NCI-H146 (cell line): ENCODE data around the gene MYO3B.
A peak's percentile ranks its signal among the peaks of the same experiment; 100 is the strongest.
"Not testable (repeated sequence)": the region's sequence is repeated elsewhere in the genome, so short reads cannot be mapped to it uniquely, and the experiment has no call there.

Source experiments
- DNase-seq: peaks from one replicate; lab custom pipeline; 2025; lab: John Stamatoyannopoulos, UW

MYO3B gene

DNA sequence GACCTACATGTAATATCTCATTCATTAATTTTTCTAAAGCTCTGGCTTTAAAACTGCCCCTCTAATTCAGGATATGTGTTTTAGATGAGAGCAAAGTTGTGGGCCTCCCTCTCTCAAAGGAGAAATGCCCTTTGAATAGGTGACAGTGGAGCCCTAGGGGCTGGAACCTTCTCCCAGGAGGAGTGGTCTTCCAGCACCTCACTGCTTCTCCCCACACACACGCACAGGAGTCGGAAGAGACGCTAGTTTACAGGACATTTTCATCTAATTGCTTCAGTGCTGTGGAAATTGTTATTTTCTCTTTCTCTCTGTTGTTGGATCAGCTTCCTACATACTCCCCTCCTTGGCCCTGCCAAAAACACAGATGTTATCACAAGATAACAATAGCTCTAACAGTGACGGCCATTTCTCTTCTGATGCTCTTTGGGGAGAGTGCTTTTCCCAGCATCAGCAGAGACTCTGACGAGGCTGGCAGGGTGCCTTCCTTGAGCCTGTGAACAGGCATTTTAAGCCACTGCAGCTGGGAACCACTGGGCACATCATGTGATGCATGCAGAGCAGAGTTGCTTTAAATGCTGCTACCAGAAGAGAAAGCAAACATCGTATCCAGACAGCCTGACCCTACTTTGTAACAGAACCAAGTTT, 327.8 kb downstream of the MYO3B start:
- DNase-seq = no peak

GRCh38 chr2:170509452-170510193, 331.7 kb downstream of the MYO3B start:
- DNase-seq = no peak

- no peak for DNase-seq
Measured at GRCh38 chr2:170512266-170512665, 334.3 kb downstream of the MYO3B start.

DNA sequence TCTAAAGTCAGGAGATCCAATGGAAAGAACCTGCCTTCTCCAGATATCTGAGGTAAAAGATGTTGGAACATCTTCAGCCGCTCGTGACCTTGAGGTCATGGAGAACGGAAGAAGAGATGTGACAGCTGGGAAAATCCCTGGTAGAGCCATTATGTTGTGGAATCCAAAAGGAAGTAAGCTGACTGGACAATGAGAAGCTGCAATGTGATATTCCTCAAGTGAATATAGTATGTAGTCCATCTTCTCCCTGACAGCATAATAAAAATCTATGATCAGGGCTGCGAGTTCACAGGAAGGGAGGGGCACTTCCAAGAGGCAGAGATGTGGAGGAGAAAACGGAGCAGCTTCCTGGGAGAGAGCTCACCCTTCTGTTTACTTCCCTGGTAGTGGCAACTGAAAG, 336.2 kb downstream of the MYO3B start:
- DNase-seq = no peak

GRCh38 chr2:170517538-170517937, 339.6 kb downstream of the MYO3B start:
- DNase-seq = no peak

GRCh38 chr2:170518911-170519310, 341.0 kb downstream of the MYO3B start:
- no peak for DNase-seq

DNA sequence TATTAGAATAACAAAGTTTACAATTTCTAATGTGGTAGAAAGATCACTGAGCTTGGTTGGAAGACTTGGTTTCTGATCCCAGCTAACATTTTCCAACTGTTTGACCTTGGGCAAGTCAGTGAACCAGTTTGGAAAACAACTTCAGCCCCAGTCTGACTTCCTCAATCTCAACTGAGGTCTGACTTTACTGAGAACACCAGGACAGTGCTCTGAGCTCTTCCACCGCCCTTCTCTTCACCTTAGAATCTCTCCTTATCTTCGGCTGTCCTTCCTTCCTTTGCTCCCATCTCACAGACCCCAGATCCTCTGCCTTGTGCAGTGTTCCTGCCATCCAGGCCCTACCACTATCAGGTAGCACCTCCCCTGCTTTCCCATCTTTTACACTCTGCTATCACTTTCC, 343.4 kb downstream of the MYO3B start:
- DNase-seq = no peak

DNA sequence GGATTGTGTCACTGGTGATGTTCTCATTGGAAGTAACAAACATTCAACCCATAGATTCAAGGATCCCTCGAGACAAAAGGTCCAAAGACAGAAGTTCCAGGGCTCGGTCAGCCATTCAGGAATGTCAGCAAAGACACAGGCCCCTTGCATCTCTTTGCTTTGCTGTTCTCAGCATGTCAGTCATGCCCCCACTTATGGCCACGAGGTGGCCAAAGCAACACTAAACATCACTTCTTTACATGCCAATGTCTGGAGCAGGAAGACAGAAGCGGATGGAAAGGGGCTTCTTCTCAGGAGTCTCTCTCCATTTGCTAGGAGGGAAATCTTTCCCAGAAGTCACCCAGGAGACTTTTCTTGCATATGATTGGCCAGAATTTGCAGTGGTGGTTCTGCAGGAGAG, 345.6 kb downstream of the MYO3B start:
- no peak for DNase-seq

DNA sequence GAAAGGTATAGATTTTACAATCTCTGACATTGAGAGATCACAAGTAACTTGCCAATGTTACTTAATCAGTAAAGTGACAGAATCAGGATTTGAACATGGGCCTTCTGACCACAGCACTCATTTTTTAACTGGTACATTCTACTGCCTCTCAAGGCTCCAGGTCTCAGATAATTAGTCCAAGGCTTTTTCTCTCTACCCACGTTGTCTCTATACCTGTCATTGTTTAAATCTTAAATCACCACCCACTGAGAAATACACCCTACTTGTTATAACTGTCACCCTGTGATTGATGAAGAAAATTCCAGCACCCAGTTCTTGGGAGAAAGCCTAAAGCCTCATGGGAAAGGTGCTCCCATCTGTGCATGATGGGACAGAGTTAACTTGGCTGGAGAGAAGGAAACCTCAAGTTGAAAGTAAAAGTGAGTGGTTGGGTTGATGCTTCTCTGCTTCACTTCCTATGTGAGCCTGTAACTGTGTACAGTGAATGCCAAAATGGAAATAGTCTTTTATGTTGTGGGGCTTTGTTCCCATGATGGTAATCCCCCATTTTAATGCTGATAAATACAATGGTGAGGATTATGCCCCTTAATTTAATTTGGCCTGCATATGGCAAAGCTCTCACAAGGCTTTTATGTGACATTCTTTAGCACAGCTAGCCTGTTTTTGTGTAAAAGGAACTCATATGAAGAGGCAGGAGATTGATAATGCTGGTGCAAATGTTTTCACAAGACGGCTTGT, 347.1 kb downstream of the MYO3B start:
- DNase-seq = no peak

DNA sequence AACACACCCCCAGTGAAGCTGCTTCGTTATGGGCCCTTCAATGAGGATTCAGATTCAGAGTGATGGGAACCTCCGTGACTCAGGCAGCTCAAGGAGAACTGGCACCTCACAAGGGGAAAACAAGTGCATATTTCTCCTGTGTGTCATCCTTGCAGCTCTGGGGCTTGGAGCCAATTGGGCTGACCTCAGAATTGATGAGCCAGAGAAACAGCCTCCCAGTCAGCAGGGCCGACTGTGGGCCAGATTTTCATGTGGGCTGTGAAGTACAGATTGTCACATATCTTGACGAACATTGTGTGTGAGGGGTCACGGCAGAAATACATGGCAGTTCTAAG, 347.6 kb downstream of the MYO3B start:
- no peak for DNase-seq

- peak; percentile 93 for DNase-seq
Measured at GRCh38 chr2:170530284-170530745, 352.4 kb downstream of the MYO3B start.

DNA sequence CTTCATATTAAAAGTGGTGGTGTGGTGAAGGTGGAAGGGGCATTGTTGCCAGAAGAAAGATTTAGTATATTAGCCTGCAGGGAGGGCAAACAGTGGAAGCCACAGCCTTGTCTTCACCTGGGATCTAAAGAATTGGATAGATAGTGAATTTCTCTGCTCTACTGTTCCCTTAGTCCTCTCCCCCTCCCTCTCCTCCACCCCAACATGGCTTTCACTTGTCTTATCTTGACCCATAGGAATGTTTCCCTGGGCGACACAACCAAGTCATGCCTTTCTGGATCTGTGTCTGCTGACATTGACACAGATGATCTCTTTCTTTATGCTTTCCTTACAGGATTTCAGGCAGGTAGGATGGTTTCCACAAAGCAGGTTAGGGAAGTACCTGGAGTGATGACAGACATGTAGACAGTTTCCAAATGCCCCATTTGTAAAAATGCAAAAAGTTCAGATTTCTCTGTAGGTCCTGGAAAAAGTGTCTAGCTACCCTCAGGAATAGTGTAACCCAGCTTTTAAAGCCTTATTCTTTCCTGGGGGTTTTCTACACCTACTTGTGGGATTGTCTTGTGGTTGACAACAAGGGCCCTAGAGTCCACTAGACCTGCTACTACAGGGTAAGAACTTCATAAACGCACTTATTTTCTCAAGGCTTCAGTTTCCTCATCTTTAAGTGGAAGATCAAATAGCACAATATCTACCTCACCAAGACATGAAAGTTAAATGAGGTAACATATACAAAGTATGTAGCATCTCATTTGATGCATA, 353.0 kb downstream of the MYO3B start:
- DNase-seq = peak; percentile 13

- no peak for DNase-seq
Measured at GRCh38 chr2:170531876-170532275, 353.9 kb downstream of the MYO3B start.

DNA sequence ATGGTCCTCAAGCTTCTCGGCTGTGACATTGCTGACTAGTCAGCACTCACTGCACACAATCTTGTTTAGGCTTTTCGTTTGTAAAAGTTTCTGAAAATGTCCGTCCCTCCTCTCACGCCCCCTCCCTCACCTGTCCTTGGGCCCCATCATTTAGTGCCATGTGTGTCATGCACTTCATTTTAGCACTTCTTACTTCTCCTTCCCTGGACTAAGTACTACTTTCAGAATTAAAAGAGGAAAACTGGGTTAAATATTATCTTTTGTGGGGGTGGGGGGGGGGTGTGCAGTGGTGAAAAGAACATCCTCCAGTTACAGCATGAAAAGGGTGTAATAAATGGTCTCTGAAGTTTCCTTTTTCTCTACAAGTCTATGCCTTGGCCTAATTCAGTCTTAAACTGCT, 355.2 kb downstream of the MYO3B start:
- DNase-seq = no peak

DNA sequence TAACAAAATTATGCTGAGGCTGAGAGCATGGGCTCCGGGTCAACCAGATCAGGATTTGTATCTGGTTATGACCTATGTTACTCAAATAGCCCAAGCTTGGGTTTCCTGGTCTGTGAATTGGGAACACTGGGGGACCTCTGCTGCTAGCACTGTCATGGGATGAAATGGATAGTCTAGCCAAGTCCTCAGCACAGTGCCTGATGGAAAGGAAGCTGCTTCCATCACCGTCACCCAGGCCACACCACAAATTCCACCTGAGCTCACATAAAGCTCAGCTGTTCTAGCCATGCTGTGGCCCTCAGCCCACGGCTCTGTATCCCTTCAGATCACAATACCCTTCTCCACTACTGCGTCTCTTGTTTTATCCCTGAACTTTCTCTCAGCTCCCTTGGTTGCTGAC, 357.6 kb downstream of the MYO3B start:
- DNase-seq = no peak

GRCh38 chr2:170544817-170545216, 366.9 kb downstream of the MYO3B start:
- no peak for DNase-seq

DNA sequence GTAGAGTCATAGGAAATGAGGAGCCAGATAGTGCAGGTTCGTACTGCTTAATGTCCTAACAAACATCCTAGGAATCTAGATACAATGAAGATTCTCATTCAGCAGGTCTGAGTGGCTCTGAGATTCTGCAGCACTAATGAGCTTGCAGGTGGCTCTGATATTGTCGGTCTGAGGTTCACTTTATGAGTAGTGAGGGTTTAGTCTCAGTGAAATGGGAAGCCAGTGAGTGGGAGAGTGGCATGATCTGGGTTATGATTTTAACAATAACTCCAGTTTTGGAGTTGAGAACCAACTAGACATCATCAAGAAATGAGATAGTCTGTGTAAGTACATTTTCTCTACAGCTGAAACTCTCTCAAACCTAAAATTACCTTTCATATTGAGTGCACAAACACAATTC, 370.4 kb downstream of the MYO3B start:
- no peak for DNase-seq

GRCh38 chr2:170550501-170550900, 372.6 kb downstream of the MYO3B start:
- DNase-seq = no peak

- DNase-seq = not testable (repeated sequence)
Measured at GRCh38 chr2:170551899-170552298, 374.0 kb downstream of the MYO3B start.

DNA sequence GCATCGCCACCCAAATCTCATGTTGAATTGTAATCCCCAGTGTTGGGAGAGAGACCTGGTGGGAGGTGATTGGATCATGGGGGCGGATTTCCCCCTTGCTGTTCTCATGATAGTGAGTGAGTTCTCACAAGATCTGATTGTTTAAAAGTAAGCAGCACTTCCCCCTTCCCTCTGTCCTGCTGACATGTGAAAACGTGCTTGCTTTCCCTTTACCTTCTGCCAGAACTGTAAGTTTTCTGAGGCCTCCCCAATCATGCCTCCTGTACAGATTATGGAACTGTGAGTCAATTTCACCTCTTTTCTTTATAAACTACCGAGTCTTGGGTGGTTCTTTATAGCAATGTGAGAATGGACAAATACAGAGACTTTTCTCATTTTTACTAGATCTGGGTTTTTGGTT, 375.8 kb downstream of the MYO3B start:
- no peak for DNase-seq

DNA sequence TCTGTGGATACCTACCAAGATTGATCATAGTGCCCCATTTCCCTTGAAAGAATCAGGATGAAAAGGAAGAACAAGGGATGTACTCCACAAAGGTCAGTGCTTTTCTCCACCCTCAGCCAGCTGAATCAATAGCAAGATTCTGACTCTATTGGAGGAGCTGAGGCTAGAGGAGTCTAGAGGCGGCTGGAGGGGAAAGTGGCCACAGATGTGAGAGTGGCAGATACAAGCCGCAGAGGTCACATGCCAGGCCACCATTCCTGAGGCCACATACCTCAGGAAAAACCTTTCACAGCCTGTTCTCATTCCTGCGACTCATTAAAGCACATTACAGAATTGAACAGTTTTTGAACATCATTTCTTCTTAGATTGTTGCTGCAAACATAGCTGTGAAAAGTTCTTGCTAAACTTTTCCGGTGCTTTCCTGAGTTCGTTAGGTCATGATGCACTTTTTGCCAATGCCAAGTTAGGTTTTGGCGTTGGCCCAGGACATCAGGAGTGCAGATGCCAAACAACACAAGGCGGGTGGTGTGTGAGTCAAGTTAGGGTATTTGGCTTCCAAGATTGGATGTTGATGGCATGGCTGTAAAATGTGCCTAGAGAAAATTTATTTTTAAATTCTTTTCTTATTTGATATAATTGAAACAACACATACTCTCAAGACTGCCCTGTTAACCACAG, 376.5 kb downstream of the MYO3B start:
- no peak for DNase-seq

DNA sequence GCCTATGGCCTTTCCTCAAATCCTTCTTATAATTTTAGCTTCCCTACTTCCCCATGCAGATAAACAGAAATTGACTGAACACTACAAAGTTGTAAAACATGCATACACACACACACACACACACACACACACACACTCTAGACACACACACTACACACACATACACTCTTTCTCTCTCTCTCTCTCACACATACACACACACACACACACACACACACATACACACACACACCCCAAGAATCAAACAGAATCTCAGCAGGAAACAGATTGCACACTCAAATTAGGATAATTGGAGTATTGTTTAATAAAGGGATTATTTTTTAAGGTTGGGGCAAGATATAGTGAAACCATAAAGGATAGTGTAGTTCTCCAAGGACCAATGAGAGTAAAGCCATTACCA, 385.0 kb downstream of the MYO3B start:
- DNase-seq = no peak
